Renal cortical epithelial cell (primary cell): ENCODE data around the gene SERPINB1. TPM values are rescaled to one million over a fixed set of nuclear protein-coding genes. Genes with fewer than 3 reads are reported as not detected.

Experiments used
- DNase-seq: peaks from one replicate; pipeline ENCODE4 v3.0.0-alpha.2; 2011; ENCODE audit warnings: low read depth
- total RNA-seq: library from RNA; depleted of rRNA; stranded (reverse); fragments of >200 nt; gene quantifications from 2 replicates; pipeline ENCODE4 v1.2.3, GENCODE V29; 2014

SERPINB1 gene
- total RNA-seq, 1 donor from 2014 or later = 43.6 TPM

GRCh38 chr6:2793534-2794151, 48.0 kb downstream of the SERPINB1 start:
- no peak for DNase-seq

- DNase-seq = no peak
These were observed 49.1 kb downstream of the SERPINB1 start for GRCh38 chr6:2792330-2793110.

- DNase-seq = no peak
These were observed 50.2 kb downstream of the SERPINB1 start for GRCh38 chr6:2791450-2791974.

- DNase-seq = peak; percentile 79
These were observed 50.8 kb downstream of the SERPINB1 start for GRCh38 chr6:2790588-2791449.

GRCh38 chr6:2786269-2786668, 55.4 kb downstream of the SERPINB1 start:
- DNase-seq = no peak

DNA sequence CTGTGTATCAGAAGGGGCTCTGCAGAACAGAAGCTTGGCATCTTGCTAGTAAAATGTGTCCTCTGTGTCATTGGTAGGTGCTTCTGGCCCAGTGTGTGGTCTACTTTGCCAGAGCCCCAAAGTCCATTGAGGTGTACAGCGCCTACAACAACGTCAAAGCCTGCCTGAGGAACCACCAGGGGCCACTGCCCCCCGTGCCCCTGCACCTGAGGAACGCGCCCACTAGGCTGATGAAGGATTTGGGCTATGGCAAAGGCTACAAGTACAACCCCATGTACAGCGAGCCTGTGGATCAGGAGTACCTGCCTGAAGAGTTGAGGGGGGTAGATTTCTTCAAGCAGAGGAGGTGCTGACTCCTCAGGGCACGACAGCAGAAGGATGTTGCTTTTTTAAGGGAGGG, 56.7 kb downstream of the SERPINB1 start:
- DNase-seq = no peak

GRCh38 chr6:2784061-2784460, 57.6 kb downstream of the SERPINB1 start:
- DNase-seq = no peak

- DNase-seq = no peak
These were observed 58.3 kb downstream of the SERPINB1 start for GRCh38 chr6:2783188-2783963.

DNA sequence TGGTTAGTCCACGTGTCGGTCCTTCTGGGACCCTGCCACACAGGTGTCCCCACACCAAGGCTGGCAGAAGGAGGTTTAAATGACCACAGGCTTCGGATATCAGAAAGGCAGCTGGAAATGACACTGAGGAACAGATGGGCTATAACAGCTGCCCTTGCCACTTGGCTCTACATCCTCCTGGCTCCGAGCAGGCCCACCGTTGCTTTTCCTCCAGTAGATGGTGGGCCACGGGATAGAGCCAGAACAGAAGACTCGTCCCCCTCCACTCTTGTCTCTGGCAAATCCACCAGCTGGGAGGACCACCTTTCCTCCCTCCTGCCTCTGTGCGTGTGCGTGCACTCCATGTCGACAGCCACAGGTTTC, 58.9 kb downstream of the SERPINB1 start:
- no peak for DNase-seq

- DNase-seq = no peak
These were observed 59.3 kb downstream of the SERPINB1 start for GRCh38 chr6:2782356-2782708.

Other genes with a start within 250 kb of the SERPINB1 start
- gene MYLK4, start 90.9 kb downstream of the SERPINB1 start, total RNA-seq = 0.52 and 1.0 TPM in 2 replicates
- gene WRNIP1, start 76.5 kb downstream of the SERPINB1 start, total RNA-seq = 55.2 and 58.5 TPM in 2 replicates
- gene SERPINB9, start 61.4 kb upstream of the SERPINB1 start, total RNA-seq = 6.0 and 12.2 TPM in 2 replicates
- 113 and 137 TPM in 2 replicates for gene SERPINB6, start 129.7 kb upstream of the SERPINB1 start, total RNA-seq
- gene NQO2, start 158.0 kb upstream of the SERPINB1 start, total RNA-seq = 29.0 and 35.8 TPM in 2 replicates
- gene RIPK1, start 226.6 kb upstream of the SERPINB1 start, total RNA-seq = 30.0 and 48.9 TPM in 2 replicates